GM12878 (cell line): Measurements from ENCODE around the gene PRX. TPM values are rescaled to one million over a fixed set of nuclear protein-coding genes. Genes with fewer than 3 reads are reported as not detected.

Experiments
- ATAC-seq: fragments of 200-7000 bp; cut with Tn5 transposase; 3 replicates; pipeline ENCODE4 v1.9.1; 2020; ENCODE audit warnings: mild to moderate bottlenecking, moderate library complexity
- BruUV-seq: library from RNA; stranded (reverse); fragments of 400-500 nt; replicated peaks from 2 replicates; lab custom pipeline; 2021; lab: Mats Ljungman, UMichigan
- CTCF ChIA-PET: fragments of 300-600 bp; sonication (Branson Sonifier 250); formaldehyde crosslinking; extraction: SDS; loops from one replicate; lab custom pipeline; 2021; ENCODE audit warnings: inconsistent platforms; lab: Yijun Ruan, JAX
- POLR2A ChIA-PET: fragments of 350-600 bp; formaldehyde crosslinking; extraction: SDS; loops from one replicate; lab custom pipeline; 2021; ENCODE audit warnings: inconsistent platforms; lab: Charles Lee
- RAD21 ChIA-PET: fragments of 300-600 bp; sonication (Branson Sonifier 250); formaldehyde crosslinking; loops from one replicate; lab custom pipeline; 2023; ENCODE audit warnings: antibody characterized with exemption; ENCODE audit not compliant: unreplicated experiment; lab: Charles Lee
- SMC1A ChIA-PET: fragments of 300-600 bp; sonication (Branson Sonifier 250); formaldehyde crosslinking; loops from one replicate; lab custom pipeline; 2023; ENCODE audit not compliant: unreplicated experiment, uncharacterized antibody; lab: Charles Lee
- DNase-seq: peaks from one replicate; pipeline ENCODE4 v3.0.0-alpha.2; 2011; ENCODE audit warnings: low read depth, low spot score
- FAIRE-seq: peaks from 3 replicates; lab custom pipeline; 2011; peaks lifted over from hg19 to GRCh38; lab: Jason Lieb, UNC
- H2AFZ ChIP-seq: 2 replicates; pipeline ENCODE4 v1.6.0; 2011; ENCODE audit warnings: low read depth, low read length, control low read depth; ENCODE audit not compliant: control insufficient read depth
- H3K27ac ChIP-seq: 2 replicates; pipeline ENCODE4 v1.5.1; 2011; ENCODE audit warnings: control low read depth; ENCODE audit not compliant: control insufficient read depth, insufficient read depth
- H3K27me3 ChIP-seq, 2 experiments: replicated peaks in 1 of 2; 2 replicates each; pipeline versions ENCODE4 v1.6.0 to v1.6.1; 2011; ENCODE audit warnings: low read length in 1 of 2; ENCODE audit not compliant: control insufficient read depth in 2 of 2, insufficient read depth in 2 of 2
- H3K36me3 ChIP-seq, 2 experiments: 2 replicates each; pipeline ENCODE4 v1.5.1; 2011; ENCODE audit warnings: low read length in 1 of 2; ENCODE audit not compliant: control insufficient read depth in 2 of 2, insufficient read depth in 2 of 2
- H3K4me1 ChIP-seq: 2 replicates; pipeline ENCODE4 v1.6.1; 2011; ENCODE audit warnings: mild to moderate bottlenecking, low read length, moderate library complexity, mixed read lengths; ENCODE audit not compliant: control insufficient read depth, insufficient read depth
- H3K4me2 ChIP-seq: 2 replicates; pipeline ENCODE4 v1.6.0; 2011; ENCODE audit warnings: control low read depth; ENCODE audit not compliant: control insufficient read depth, insufficient read depth
- H3K4me3 ChIP-seq: fragments of 200-600 bp; sonication (generic); 2 replicates; pipeline ENCODE4 v1.5.1; 2016
- H3K79me2 ChIP-seq: 2 replicates; pipeline ENCODE4 v1.6.0; 2011; ENCODE audit warnings: low read length; ENCODE audit not compliant: control insufficient read depth, insufficient read depth
- H3K9ac ChIP-seq: 2 replicates; pipeline ENCODE4 v1.8.0; 2011; ENCODE audit warnings: low read length, control low read depth, mixed read lengths; ENCODE audit not compliant: control insufficient read depth, insufficient read depth
- H3K9me3 ChIP-seq: replicated peaks from 3 replicates; pipeline ENCODE4 v1.5.1; 2011; ENCODE audit warnings: mild to moderate bottlenecking, low read length; ENCODE audit not compliant: control insufficient read depth, insufficient read depth
- H4K20me1 ChIP-seq: 2 replicates; pipeline ENCODE4 v1.6.0; 2011; ENCODE audit not compliant: control insufficient read depth, insufficient read depth
- ATF7 ChIP-seq: fragments of 450-650 bp; IDR thresholded peaks from 2 replicates; pipeline ENCODE4 v1.6.1; 2016; ENCODE audit warnings: low read depth, mild to moderate bottlenecking
- CHD2 ChIP-seq: IDR thresholded peaks from 2 replicates; pipeline ENCODE4 v1.6.1; 2011; ENCODE audit warnings: low read depth, low read length, improper control_type of control experiment, borderline replicate concordance
- EP300 ChIP-seq, 2 experiments: fragments of 150-350 bp in 1 of 2; IDR thresholded peaks; 2 replicates each; pipeline ENCODE4 v1.6.1; 2011 to 2012; ENCODE audit warnings: low read depth in 2 of 2, low read length in 2 of 2, borderline replicate concordance in 1 of 2, improper control_type of control experiment in 1 of 2, inconsistent platforms in 1 of 2; ENCODE audit not compliant: control insufficient read depth in 1 of 2
- MEF2B ChIP-seq: fragments of 450-650 bp; IDR thresholded peaks from 2 replicates; pipeline ENCODE4 v1.6.1; 2018; ENCODE audit warnings: mild to moderate bottlenecking, moderate library complexity; ENCODE audit not compliant: partially characterized antibody, poor library complexity, severe bottlenecking
- NBN ChIP-seq: fragments of 450-650 bp; IDR thresholded peaks from 2 replicates; pipeline ENCODE4 v1.6.1; 2016
- NFYA ChIP-seq: IDR thresholded peaks from 2 replicates; pipeline ENCODE4 v1.6.1; 2011; ENCODE audit warnings: low read depth, mild to moderate bottlenecking, low read length, improper control_type of control experiment, borderline replicate concordance
- NKRF ChIP-seq: fragments of 450-650 bp; conservative IDR thresholded peaks from 2 replicates; pipeline ENCODE4 v1.6.1; 2017; ENCODE audit warnings: mild to moderate bottlenecking, moderate library complexity
- PML ChIP-seq: IDR thresholded peaks from 2 replicates; pipeline ENCODE4 v1.6.1; 2012; ENCODE audit warnings: low read length, inconsistent platforms
- PRDM15 ChIP-seq: fragments of 450-650 bp; formaldehyde crosslinking; IDR thresholded peaks from 2 replicates; pipeline ENCODE4 v1.4.0; 2020; ENCODE audit warnings: mild to moderate bottlenecking, moderate library complexity
- RCOR1 ChIP-seq: conservative IDR thresholded peaks from 2 replicates; pipeline ENCODE4 v1.6.1; 2012; ENCODE audit warnings: low read depth, low read length, improper control_type of control experiment
- SP1 ChIP-seq: IDR thresholded peaks from one replicate; pipeline ENCODE4 v1.6.1; 2011; ENCODE audit warnings: low read depth, low read length
- STAT1 ChIP-seq: fragments of 450-650 bp; conservative IDR thresholded peaks from 2 replicates; pipeline ENCODE4 v1.6.1; 2014; ENCODE audit warnings: antibody characterized with exemption, mild to moderate bottlenecking
- WRNIP1 ChIP-seq: IDR thresholded peaks from 2 replicates; pipeline ENCODE4 v1.6.1; 2011; ENCODE audit warnings: low read depth, low read length, improper control_type of control experiment, borderline replicate concordance
- ZBTB33 ChIP-seq: fragments of 450-650 bp; IDR thresholded peaks from 2 replicates; pipeline ENCODE4 v1.6.1; 2017; ENCODE audit warnings: mild to moderate bottlenecking
- WGBS: methylation state at CpG from one replicate; pipeline ENCODE4 v1.1.6; 2016; ENCODE audit warnings: low lambda C conversion rate; ENCODE audit not compliant: insufficient replicate concordance, insufficient coverage; ENCODE audit errors: missing lambda C conversion rate; 5-methylcytosine and 5-hydroxymethylcytosine counted together
- in situ Hi-C: fragments of 300-500 bp; cut with MboI; formaldehyde crosslinking; loops from 9 replicates; pipeline ENCODE4 v1.14.3; 2018; ENCODE audit warnings: mixed read lengths
- intact Hi-C: fragments of 100-400 bp; cut with micrococcal nuclease; formaldehyde crosslinking; loops from one replicate; pipeline ENCODE4 v1.14.2; 2022; ENCODE audit not compliant: unreplicated experiment
- polyA plus RNA-seq, 11 experiments: library from polyadenylated mRNA; depleted of rRNA in 4 of 11; unstranded in 6 of 11; stranded (reverse) in 5 of 11; fragments of >200 nt; fragmentation: Nextera tagmentation in 4 of 11; fragmentation: Illumina TruSeq in 1 of 11; extraction: Ambion mirVana in 4 of 11; extraction: Trizol in 1 of 11; gene quantifications; 1 replicate in 1 of 11; 2 replicates in 10 of 11; pipeline versions ENCODE4 v1.2.1 to v1.2.3, GENCODE V29; 2011 to 2016; ENCODE audit warnings: inconsistent platforms in 2 of 11, missing spikeins in 2 of 11, low read depth in 1 of 11
- total RNA-seq, 4 experiments: library from RNA; depleted of rRNA in 3 of 4; stranded (reverse); fragments of >200 nt in 3 of 4; fragmentation: Illumina TruSeq in 1 of 4; extraction: Trizol in 1 of 4; gene quantifications; 2 replicates each; pipeline versions ENCODE4 v1.2.1 to v1.2.3, GENCODE V29; 2013 to 2021

Gene PRX
- total and polyA plus RNA-seq, 10 of the 15 experiments (the other 5 are each of a cell fraction or from before 2014, with no cell fraction given) = 0.02 to 1.4 (median 0.54) TPM; not detected in 1

GRCh38 chr19:40433391-40434216 is 20.4 kb upstream of the PRX start:
- peak overlapping the region; percentile 93 for H2AFZ ChIP-seq
- BruUV-seq = TSS peak; percentile 99
- peak overlapping the region; percentile 70 for H3K9ac ChIP-seq
- peak overlapping the region; percentile 74 for H3K4me3 ChIP-seq
- ChIA-PET POLR2A (interaction anchor here (0.6 to 3.8 kb wide), 7 partner anchors 7 to 85 kb away, joined by 5 to 30 read pairs (median 8); partner anchors contain the start of genes SERTAD1 and SERTAD3), SMC1A (interaction anchor here (0.9 to 2.1 kb wide), 6 partner anchors 9 to 128 kb away, joined by 3 to 7 read pairs (median 4); partner anchors contain the start of gene BLVRB), RAD21 (interaction anchor here (1.0 to 3.7 kb wide), 3 partner anchors 10 to 128 kb away, joined by 3 to 21 read pairs (median 15); partner anchors contain the start of gene SERTAD3), CTCF (interaction anchor here (1.0 to 8.0 kb wide), 3 partner anchors 13 to 32 kb away, joined by 4 to 52 read pairs (median 5); partner anchors contain the start of gene BLVRB)
- H3K4me2 ChIP-seq = peak overlapping the region; percentile 98
- in situ Hi-C loops (no loop called here), intact Hi-C loops (no loop called here)
- peak; percentile 92 for ATAC-seq
- H4K20me1 ChIP-seq = no peaks in the 10 kb centered on the region
- H3K27ac ChIP-seq = peak overlapping the region; percentile 82
- no peaks in the 10 kb centered on the region for H3K9me3 ChIP-seq
- 22% methylated on average over 33 of the region's 50 CpGs for WGBS
- no peak for FAIRE-seq
- H3K27me3 ChIP-seq = no peaks in the 10 kb centered on the region
- no peaks in the 10 kb centered on the region for H3K36me3 ChIP-seq
- no peak for DNase-seq
- H3K4me1 ChIP-seq = peaks cover 20% of the 10 kb centered on the region
- H3K79me2 ChIP-seq = no peaks in the 10 kb centered on the region; the same call in 1 of the 2 replicates
- TF ChIP-seq NBN (0 out of 2 replicates have a peak, but pooled peaks have one; percentile 66), PML (0 out of 2 replicates have a peak, but pooled peaks have one; percentile 31), ZBTB33 (no peak), EP300 (IDR thresholded peaks at IDR 0.05; ENCODE audit: borderline replicate concordance in 1 of 2, control insufficient read depth in 1 of 2, low read depth in 2 of 2, low read length in 2 of 2) (peak in 1 of 2 experiments; percentile 24; a peak in 1 of 4 replicates), MEF2B (no peak), NFYA (no peak), WRNIP1 (no peak), SP1 (no peak), RCOR1 (no peak), PRDM15 (CRISPR knock-in tag) (no peak), NKRF (0 out of 2 replicates have a peak, but pooled peaks have one; percentile 40), ATF7 (0 out of 2 replicates have a peak, but pooled peaks have one; percentile 17), STAT1 (no peak), CHD2 (0 out of 2 replicates have a peak, but pooled peaks have one; percentile 39)
